Nephron (organoid): Measurements from ENCODE around the gene HDAC10.

Experiments used
- H3K27ac Mint-ChIP-seq, 3 experiments: 2 replicates each; pipeline ENCODE4 v1.8.0; 2020; ENCODE audit warnings: mixed read lengths in 3 of 3, mild to moderate bottlenecking in 2 of 3, moderate library complexity in 1 of 3
- H3K27me3 Mint-ChIP-seq: 2 replicates; pipeline ENCODE4 v1.8.0; 2021; ENCODE audit warnings: low read depth, mild to moderate bottlenecking, moderate library complexity, mixed read lengths
- H3K36me3 Mint-ChIP-seq: 2 replicates; pipeline ENCODE4 v1.8.0; 2020; ENCODE audit warnings: low read depth, mixed read lengths
- H3K4me1 Mint-ChIP-seq: 2 replicates; pipeline ENCODE4 v1.8.0; 2020; ENCODE audit warnings: mixed read lengths
- H3K4me3 Mint-ChIP-seq, 3 experiments: 2 replicates each; pipeline ENCODE4 v1.8.0; 2020; ENCODE audit warnings: mild to moderate bottlenecking in 3 of 3, mixed read lengths in 3 of 3, moderate library complexity in 2 of 3
- H3K9me3 Mint-ChIP-seq: 2 replicates; pipeline ENCODE4 v1.8.0; 2020; ENCODE audit warnings: mixed read lengths
- TF ChIP-seq, protein P1 (sequence below), 3 experiments: fragments of 200-600 bp; sonication (generic); IDR thresholded peaks; one replicate each; pipeline ENCODE4 v1.5.0; 2021; ENCODE audit warnings: antibody characterized with exemption in 3 of 3; ENCODE audit not compliant: unreplicated experiment in 3 of 3

Gene HDAC10

DNA sequence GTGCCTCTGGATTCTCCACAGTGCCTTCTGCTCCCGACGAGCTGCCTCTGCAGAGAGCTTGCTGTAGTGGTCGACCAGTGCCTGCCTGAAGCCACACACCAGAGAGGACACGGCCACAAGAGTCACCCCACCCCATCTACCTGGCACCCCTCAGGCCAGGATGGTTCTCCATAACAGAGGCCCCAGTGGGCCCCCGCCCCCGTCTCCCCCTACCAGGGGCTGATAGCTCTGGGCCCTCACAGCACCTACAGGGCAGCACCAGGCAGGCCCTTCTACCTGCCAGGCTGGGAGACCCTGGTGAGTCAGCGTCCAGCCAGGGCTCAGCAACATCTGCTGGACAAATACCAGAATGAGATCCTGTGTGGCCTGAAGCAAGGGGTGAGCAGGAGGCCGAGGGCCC, 28.6 kb downstream of the HDAC10 start:
- Mint-ChIP-seq H3K27ac (no peak overlapping the region), H3K4me3 (no peak overlapping the region), H3K9me3 (no peaks in the 10 kb centered on the region), H3K27me3 (no peaks in the 10 kb centered on the region), H3K36me3 (peaks cover 26% of the 10 kb centered on the region), H3K4me1 (no peaks in the 10 kb centered on the region)
- TF ChIP-seq, protein P1, sequence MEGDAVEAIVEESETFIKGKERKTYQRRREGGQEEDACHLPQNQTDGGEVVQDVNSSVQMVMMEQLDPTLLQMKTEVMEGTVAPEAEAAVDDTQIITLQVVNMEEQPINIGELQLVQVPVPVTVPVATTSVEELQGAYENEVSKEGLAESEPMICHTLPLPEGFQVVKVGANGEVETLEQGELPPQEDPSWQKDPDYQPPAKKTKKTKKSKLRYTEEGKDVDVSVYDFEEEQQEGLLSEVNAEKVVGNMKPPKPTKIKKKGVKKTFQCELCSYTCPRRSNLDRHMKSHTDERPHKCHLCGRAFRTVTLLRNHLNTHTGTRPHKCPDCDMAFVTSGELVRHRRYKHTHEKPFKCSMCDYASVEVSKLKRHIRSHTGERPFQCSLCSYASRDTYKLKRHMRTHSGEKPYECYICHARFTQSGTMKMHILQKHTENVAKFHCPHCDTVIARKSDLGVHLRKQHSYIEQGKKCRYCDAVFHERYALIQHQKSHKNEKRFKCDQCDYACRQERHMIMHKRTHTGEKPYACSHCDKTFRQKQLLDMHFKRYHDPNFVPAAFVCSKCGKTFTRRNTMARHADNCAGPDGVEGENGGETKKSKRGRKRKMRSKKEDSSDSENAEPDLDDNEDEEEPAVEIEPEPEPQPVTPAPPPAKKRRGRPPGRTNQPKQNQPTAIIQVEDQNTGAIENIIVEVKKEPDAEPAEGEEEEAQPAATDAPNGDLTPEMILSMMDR (IDR thresholded peaks at IDR 0.05; ENCODE audit: unreplicated experiment in 3 of 3): no peak

DNA sequence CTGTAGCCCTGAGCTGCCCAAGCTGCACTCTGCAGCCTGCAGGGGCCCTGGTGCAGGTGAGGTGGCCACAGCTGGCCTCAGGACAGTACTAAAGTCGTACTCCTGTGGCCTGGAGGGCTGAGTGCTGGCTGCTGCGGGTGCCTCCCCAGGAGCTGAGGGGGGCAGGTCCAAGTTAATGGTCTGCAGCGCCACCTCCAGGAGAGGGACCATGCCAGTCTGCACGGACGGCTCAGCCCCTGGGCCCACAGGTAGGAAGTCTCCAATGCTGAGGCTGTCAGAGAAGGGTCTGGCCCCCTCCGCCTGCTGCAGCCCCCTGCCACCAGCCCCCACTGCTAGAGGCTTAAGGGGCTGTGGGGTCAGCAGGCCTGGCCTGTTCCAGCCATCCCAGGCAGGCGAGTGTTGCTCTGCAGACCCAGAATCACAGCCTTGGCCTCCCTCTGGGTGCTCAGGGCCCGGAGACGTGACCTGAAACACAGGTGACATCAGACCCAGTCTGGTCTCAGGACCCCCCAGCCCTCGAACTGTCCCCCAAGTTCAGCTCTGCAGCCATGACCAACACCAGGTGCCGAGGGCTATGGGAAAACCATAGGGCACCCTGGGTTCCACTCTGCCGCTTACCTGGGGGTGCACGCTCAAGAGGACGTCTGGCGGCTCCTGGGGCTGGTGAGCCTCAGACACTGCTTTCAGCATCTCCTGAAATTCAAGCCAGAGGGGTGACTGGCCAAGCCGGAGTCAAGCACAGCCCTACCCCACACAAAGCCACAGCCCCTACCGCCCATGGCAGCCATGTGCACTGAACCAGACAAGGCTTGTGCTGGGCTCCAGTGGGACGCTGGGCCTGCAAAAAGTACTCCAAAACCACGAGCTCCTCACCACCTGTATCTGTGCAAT, 29.4 kb downstream of the HDAC10 start:
- Mint-ChIP-seq H3K36me3 (peaks cover 22% of the 10 kb centered on the region), H3K9me3 (no peaks in the 10 kb centered on the region), H3K4me1 (no peaks in the 10 kb centered on the region), H3K27ac (no peak overlapping the region), H3K27me3 (no peaks in the 10 kb centered on the region), H3K4me3 (no peak overlapping the region)
- TF ChIP-seq, protein P1 (IDR thresholded peaks at IDR 0.05; ENCODE audit: unreplicated experiment in 3 of 3): no peak

DNA sequence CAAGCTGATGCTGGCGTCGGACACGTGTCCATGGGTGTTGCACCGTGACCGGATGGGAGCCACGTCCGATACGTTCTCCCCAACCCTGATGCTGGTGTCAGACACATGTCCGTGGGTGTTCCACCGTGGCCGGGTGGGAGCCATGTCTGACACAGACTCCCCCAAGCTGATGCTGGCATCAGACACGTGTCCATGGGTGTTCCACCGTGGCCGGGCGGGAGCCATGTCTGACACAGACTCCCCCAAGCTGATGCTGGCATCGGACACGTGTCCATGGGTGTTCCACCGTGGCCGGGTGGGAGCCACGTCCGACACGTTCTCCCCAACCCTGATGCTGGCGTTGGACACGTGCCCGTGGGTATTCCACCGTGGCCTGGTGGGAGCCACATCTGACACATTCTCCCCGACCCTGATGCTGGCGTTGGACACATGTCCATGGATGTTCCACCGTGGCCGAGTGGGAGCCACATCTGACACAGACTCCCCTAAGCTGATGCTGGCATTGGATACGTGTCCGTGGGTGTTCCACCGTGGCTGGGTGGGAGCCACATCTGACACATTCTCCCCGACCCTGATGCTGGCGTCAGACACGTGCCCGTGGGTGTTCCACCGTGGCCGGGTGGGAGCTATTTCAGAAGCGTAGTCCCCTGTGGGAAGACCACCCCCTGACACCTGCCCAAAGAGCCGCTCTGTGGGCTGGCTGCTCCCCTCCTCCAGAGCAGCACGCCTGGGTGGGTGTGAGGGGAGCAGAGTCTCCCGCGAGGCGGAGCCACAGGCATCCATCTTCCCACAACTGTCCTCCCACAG, 30.3 kb downstream of the HDAC10 start:
- H3K4me1 Mint-ChIP-seq: no peaks in the 10 kb centered on the region
- H3K36me3 Mint-ChIP-seq: peaks cover 21% of the 10 kb centered on the region
- no peak overlapping the region for H3K4me3 Mint-ChIP-seq
- no peaks in the 10 kb centered on the region for H3K27me3 Mint-ChIP-seq
- H3K27ac Mint-ChIP-seq: no peak overlapping the region
- TF ChIP-seq, protein P1 (IDR thresholded peaks at IDR 0.05; ENCODE audit: unreplicated experiment in 3 of 3): no peak
- no peaks in the 10 kb centered on the region for H3K9me3 Mint-ChIP-seq

DNA sequence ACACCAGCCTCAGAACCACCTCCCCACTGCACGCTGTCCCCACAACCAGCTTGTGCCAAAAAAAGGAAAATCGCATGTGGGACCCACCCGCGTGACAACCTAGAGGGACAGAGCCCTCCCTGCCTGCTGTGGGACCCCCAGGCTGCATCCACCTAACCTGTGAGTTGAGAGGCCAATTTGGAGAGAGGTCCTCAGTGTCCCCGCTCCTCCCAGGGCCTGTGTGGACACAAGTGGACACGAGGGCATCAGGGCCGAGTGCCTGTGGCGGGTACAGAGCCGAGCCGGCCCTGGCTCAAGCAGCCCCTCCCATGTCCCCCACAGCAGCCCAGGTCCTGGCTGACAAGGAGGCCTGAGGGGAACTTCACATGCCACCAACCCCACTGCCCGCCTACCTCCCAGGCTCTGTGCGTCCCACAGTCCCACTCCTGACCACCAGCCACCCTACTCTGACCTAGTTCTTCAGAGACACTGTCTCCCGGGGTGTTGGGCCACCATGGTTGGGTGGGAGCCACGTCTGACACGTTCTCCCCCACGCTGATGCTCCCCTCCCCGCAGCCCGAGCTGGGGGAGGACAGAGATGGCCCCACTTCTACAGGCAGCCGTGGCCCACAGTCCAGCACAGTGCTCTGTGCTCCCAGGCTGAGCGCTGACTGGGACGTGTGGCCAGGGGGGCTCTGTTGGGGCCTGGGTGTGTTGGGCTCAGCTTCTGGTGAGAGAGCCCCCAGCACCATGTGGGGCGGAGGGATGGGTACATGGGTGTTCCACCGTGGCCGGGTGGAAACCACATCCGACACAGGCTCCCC, 31.1 kb downstream of the HDAC10 start:
- Mint-ChIP-seq H3K27ac (no peak overlapping the region), H3K4me3 (no peak overlapping the region), H3K9me3 (no peaks in the 10 kb centered on the region), H3K36me3 (peaks cover 19% of the 10 kb centered on the region), H3K27me3 (no peaks in the 10 kb centered on the region), H3K4me1 (peaks cover 1% of the 10 kb centered on the region)
- TF ChIP-seq, protein P1 (IDR thresholded peaks at IDR 0.05; ENCODE audit: unreplicated experiment in 3 of 3): no peak

DNA sequence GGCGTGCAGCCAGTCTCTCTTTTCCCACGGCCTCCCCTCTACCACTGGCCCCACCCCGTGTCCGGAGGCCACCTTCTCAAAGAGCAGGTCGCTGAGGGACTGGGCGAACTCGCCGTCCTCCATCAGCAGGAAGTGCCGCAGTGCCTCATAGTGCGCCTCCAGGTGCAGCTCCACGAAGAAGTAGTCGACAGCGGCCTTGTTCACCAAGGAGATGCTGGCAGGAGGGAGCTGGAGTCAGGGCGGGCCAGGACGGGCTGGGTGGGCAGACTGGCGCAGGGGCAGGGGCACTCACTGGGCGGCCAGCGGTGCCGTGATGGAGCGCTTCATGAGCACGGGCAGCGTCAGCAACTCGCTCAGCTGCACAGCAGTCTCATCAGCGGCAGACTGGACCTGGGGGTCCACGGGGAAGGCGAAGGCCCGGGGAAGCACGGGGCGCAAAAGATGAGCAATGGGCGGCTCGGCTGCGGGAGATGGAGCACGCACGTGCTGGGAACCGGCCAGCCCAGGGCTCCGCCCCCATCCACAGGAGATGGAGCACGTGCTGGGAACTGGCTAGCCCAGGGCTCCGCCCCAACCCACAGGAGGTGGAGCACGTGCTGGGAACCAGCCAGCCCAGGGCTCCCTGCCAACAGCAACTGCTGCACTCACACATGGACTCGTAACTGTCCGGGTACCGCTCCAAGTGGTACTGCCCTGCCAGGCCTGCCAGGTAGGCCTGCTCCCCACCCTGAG, 31.9 kb downstream of the HDAC10 start:
- H3K9me3 Mint-ChIP-seq: no peaks in the 10 kb centered on the region
- H3K27me3 Mint-ChIP-seq: no peaks in the 10 kb centered on the region
- H3K4me3 Mint-ChIP-seq: no peak overlapping the region
- TF ChIP-seq, protein P1 (IDR thresholded peaks at IDR 0.05; ENCODE audit: unreplicated experiment in 3 of 3): no peak
- H3K36me3 Mint-ChIP-seq: peaks cover 23% of the 10 kb centered on the region
- peaks cover 5% of the 10 kb centered on the region for H3K4me1 Mint-ChIP-seq
- H3K27ac Mint-ChIP-seq: no peak overlapping the region
